MM.1S (cell line): ENCODE data around the gene ELP6.

Experiments used
- EZH2 ChIP-seq: fragments of 300-600 bp; sonication (generic); optimal IDR thresholded peaks from 2 replicates; pipeline ENCODE3; 2017; ENCODE audit warnings: low read depth, mild to moderate bottlenecking, antibody characterized with exemption, low read length, mixed read lengths
- TF ChIP-seq, protein P1 (sequence below): fragments of 300-600 bp; sonication (generic); IDR thresholded peaks from 2 replicates; pipeline ENCODE4 v1.5.1; 2016; ENCODE audit warnings: antibody characterized with exemption, low read length, mixed read lengths

DNA sequence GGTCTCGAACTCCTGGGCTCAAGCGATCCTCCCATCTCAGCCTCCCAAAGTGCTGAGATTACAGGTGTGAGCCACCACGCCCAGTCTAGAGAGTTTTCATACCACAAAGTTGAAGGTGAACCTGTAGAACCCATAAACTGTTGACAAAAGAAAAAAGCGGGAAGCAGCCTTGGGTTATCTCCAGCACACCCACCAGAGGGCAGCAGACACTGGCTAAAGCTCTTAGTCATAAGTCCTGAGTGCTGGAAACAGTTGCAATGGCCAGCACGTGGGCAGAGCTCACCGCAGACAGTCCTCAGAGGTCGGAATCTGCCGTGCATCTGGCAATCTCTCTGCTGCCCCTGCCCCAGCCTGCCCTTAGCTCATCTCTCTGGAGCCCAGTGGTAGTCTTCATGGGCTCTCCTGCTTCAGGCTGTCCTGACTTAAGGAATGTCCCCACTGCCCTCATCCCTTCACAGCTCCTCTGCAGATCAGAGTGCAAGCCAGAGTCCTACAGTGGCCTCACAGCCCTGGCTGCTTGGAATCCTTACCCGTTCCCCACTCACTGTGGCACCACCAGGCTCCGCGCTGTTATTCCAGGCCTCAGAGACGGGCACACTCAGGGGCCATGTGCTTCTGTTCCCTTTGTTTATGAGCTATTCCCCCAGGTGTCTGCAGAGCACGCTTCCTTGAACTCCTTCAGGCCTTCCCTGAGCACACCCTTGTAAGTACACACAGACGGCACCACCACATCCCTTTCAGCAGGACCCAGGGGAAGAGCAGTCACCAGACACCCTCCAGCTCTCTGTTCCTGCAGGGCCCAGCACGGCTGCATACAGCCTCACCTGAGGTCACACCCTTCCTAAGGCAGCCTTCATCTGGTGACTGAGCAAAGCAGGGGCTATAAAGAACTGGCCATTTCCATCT, 8.8 kb upstream of the ELP6 start:
- TF ChIP-seq, protein P1, sequence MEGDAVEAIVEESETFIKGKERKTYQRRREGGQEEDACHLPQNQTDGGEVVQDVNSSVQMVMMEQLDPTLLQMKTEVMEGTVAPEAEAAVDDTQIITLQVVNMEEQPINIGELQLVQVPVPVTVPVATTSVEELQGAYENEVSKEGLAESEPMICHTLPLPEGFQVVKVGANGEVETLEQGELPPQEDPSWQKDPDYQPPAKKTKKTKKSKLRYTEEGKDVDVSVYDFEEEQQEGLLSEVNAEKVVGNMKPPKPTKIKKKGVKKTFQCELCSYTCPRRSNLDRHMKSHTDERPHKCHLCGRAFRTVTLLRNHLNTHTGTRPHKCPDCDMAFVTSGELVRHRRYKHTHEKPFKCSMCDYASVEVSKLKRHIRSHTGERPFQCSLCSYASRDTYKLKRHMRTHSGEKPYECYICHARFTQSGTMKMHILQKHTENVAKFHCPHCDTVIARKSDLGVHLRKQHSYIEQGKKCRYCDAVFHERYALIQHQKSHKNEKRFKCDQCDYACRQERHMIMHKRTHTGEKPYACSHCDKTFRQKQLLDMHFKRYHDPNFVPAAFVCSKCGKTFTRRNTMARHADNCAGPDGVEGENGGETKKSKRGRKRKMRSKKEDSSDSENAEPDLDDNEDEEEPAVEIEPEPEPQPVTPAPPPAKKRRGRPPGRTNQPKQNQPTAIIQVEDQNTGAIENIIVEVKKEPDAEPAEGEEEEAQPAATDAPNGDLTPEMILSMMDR, result peak; percentile 79
- TF ChIP-seq EZH2, result no peak
